Activated naive CD4-positive, alpha-beta T cell treated with Interleukin-2 at 50 U/mL for 16 hours (primary cell): ENCODE results near the gene EIF4G3.

Experiments
- DNase-seq: peaks from one replicate; pipeline ENCODE4 v3.0.0-alpha.2; 2020

The EIF4G3 gene

GRCh38 chr1:20987831-20988825, 188.6 kb downstream of the EIF4G3 start:
- DNase-seq = no peak

DNA sequence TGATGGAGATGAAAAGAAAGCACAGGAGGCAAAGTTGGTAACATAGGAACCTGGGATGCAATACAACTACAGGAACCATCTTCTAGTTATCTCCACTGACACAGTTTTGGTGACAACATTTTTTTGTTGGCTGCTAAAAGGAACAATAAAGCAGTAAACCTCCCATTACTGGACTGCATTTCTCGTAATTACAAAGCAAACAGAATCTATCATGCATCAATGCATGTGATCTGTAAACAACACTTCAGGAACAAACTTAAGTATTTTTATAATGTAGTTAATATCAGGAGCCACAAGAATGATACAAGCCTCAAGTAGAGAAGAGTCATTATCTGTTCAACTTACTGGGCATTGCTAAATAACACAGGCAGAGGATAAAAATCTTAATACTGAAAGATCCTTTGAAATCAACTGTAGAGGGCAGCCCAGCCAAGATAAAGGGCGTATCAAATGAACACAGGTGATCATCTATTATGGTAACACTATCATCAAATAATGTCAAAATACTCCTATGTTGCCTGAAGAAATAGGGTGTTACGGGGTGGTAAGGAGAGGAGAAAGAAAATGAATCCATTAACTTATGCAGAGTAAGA, 193.3 kb downstream of the EIF4G3 start:
- no peak for DNase-seq

GRCh38 chr1:20982316-20982715, 194.4 kb downstream of the EIF4G3 start:
- DNase-seq = no peak

DNA sequence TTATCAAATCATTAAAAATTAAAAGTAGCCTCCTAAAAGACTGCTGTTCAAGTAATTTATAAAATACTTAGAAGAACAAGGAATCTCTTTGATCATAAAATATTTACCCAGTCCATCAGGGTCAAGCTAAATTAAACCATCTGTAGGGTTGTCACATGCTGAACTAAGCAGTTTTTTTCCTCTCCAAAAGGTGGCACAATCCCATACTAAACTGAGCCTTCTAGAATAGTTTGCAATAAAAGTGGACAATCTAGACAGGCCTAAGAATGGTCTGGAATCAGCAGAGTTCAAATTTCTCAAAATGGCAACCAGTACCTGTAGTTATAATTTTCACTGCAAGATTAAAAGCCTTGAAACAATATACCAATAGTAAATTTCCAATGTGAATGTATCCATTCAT, 194.8 kb downstream of the EIF4G3 start:
- DNase-seq = no peak

DNA sequence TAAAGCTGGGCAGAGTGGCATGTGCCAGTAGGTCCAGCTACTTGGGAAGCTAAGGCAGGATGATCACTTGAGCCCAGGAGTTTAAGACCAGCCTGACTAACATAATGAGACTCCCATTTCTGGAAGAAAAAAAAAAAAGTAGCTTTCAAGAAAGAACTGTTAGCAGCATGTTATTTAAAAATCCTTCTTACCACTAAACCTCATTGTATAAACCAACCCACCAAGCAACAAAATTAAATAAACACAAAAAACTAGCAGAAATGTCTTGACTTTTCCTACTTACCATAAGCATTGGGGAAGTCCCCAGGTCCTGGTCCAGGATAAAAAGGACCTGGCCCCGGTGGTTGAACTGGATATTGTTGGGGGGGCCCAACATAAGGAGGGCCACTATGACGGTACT, 196.6 kb downstream of the EIF4G3 start:
- DNase-seq = no peak

DNA sequence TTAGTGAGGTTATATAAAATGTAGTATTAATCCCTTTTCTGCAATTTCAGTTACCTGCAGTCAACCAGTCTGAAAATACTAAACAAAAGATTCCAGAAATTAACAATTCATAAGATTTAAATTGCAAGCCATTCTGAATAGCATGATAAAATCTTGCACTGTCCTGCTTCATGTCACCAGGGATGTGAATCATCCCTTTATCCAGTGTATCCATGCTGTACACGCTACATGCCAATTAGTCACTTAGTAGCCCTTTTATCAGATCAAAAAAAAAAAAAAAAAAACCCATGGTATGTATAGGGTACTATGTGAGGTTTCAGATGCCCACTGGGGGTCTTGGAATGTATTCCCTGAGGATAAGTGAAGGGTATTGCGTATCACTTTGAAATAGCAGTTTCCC, 198.3 kb downstream of the EIF4G3 start:
- DNase-seq = no peak

DNA sequence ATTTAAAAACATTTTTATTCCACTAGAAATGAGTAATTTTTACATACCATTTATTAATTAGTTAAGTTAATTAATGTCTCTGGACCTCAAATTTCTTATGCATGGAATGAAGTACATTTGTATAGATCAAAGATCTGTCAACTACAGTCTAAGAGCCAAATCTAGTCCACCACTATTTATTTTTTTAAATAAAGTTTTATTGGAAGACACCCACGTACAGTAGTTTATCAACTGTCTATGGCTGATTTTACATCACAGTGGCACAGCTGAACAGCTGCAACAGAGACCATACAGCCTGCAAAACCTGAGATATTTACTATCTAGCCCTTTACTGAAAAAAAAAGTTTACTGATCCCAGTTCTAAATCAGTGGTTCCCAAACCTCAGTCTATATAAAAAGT, 201.0 kb downstream of the EIF4G3 start:
- DNase-seq = no peak

DNA sequence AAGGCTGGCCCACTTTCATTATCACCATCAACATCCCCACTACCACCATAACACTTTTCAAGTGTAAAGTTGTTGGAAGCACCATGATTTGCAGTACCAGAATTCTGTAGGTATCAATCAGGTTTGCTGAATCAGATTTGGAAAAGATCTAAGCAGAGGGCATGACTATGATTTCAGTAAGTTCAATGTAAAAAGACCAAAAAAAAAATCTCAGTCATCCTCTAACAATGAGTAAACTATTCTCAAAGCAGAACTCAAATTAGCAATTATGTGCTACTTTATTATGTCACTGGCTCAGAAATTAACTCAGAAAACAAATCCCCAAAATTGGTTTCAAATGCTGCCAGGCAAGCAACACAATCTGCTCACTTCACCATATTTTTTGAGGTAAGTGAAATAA, 201.7 kb downstream of the EIF4G3 start:
- DNase-seq = no peak

DNA sequence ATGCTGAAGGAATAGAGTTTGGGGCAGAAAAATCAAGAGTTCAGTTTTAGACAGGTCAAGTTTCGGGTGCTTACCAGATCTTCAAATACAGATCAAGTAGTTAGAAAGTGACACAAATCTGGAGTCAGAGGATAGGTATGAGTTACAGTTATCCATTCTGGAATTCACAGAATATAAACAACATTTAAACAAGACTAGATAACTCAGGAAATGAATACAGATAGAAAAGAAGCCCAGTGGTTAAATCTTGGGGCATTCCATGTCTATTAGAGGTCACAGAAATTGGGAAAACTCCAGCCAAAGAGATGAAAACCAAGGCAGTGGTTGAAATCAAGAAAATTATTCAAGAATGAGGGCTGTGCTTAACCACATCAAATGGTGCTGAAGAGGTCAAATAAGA, 202.6 kb downstream of the EIF4G3 start:
- no peak for DNase-seq

- no peak for DNase-seq
These were observed 203.8 kb downstream of the EIF4G3 start for GRCh38 chr1:20972855-20973254.

DNA sequence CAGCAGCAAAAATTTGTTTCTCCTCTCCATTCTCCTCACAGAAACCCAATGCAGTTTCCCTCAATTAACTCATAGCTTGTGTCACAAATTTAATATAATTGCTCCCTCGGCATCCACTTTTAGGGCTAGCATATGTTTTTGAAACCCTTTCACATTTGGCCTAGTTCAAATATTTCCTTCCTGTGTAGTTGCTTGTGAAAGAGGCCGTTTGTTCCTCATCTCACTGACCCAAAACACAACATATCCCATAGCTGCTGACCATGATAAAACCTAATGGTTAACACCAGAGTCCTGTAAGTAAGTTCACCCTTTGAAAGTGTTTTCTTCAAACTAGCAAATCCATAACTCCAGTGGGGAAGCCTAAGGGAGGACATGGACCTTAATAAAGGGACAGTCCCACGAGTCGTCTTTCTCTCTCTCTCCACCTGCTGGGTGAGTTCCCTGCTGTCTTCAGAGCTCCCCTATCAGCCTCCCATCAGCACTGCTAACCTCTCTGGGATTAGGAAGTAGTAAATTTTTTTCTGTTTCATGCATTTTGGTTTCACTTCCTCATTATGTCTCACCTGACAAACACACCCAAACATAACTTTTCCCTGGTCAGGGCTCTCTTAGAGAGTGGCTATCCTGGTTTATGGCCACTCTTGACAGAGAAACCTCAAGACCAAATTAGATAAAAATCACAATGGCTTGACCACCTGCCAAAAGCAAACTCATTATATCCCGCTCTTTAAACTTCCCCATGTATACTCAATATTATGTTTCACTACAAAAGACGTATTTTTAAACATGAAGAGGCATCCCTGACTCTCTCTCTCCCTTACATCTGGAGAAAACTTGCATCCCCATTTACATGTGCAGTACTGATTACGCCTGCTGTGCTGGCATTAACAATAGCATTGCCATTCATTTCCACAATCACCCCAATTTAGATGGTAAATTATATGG, 211.9 kb downstream of the EIF4G3 start:
- no peak for DNase-seq

GRCh38 chr1:20962576-20963258, 214.0 kb downstream of the EIF4G3 start:
- DNase-seq = no peak

DNA sequence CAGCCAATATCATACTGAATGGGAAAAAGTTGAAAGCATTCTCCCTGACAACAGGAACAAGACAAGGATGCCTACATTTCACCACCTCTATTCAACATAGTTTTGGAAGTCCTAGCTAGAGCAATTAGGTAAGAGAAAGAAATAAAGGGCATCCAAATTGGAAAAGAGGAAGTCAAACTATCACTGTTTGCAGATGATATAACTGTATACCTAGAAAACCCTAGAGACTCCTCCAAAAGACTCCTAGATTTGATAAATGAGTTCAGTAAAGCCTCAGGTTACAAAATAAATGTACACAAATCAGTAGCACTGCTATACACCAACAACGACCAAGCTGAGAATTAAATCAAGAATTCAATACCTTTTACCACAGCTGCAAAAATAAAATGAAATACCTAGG, 218.3 kb downstream of the EIF4G3 start:
- DNase-seq = no peak

- DNase-seq = no peak
These were observed 220.4 kb downstream of the EIF4G3 start for GRCh38 chr1:20956272-20956671.

- no peak for DNase-seq
These were observed 226.0 kb downstream of the EIF4G3 start for GRCh38 chr1:20950679-20951078.

DNA sequence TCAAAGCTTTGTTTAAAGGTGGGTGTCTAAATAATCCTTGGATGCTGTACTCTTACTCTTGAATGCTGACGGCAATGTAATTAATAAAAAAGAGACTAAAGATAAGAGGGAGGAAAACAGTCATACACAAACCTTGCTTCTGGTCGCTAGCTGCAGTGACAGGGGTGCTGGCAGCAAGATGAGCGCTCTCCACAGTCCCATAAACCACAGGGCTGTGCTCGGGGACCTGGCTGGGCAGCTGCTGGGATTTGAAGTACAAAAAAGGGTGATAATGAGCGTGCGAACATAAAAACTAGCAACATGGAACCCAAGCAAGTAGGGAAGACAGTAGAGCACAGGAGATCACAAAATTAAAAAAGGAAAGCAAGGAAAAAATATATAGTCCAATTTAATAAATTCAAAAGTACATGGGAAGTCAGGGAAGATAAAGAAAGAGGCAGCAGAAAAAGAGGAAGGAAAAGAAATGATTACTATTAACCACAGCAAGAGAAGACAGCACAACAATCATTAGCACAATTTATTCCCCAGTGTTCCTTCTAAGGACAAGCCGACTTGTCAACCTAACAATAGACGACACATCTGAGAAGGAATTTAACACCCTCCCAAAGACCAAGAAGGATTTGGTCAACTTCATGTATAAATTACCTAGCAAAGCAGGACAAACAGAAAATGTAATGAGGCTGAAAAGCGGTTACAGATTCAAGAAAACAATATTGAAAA, 226.7 kb downstream of the EIF4G3 start:
- DNase-seq = no peak

GRCh38 chr1:20948101-20948500, 228.6 kb downstream of the EIF4G3 start:
- no peak for DNase-seq

GRCh38 chr1:20947409-20947808, 229.3 kb downstream of the EIF4G3 start:
- no peak for DNase-seq

DNA sequence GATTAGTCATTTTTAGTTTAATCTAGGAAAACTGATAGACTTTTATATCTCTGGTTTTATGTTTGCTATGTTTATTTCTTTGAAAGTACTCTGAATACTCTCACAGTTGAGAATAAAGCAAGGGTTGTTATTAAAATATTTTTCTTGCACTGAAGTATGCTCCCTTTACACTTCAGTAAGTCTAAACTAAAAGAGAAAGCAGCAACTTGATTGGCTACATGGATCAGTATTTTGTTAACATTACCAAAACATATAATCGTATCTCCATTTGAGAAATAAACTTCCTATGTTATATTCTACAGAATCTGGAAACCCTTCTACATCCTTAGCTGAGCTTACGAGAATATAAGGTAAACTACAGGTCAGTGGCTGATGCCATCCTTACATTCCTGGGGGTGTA, 240.1 kb downstream of the EIF4G3 start:
- DNase-seq = no peak

- DNase-seq = no peak
These were observed 240.5 kb downstream of the EIF4G3 start for GRCh38 chr1:20936216-20936615.

DNA sequence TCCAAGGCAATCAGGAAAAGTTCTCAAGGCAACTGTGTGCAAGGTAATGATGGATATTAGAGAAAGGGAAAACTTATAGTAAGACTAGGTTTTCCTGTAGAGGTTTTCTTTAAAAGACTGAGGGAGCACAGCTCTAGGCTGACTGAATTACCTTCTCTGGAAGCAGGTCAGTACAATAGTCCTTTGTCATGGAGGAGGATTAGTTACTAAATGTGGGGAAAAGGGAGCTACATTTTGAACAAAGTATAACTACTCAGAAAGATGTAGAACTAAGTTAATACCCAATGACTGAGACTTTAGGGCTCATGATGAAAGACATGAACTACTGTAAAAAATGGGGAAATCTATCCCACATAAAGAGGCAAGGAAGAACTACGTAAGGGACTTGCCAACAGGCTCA, 241.0 kb downstream of the EIF4G3 start:
- DNase-seq = no peak

GRCh38 chr1:20932437-20932977, 244.2 kb downstream of the EIF4G3 start:
- peak; percentile 28 for DNase-seq
